Right renal pelvis (tissue), 4 donors: ENCODE data around the gene SCRN2. TPM values are rescaled to one million over a fixed set of nuclear protein-coding genes. Genes with fewer than 3 reads are reported as not detected.

Experiments
- DNase-seq, 4 donors: peaks; one replicate each; pipeline ENCODE4 v3.0.0-alpha.2; 2013; ENCODE audit warnings: low read depth in 4 of 4, low spot score in 3 of 4, missing footprints in 1 of 4
- polyA plus RNA-seq, 4 donors: library from polyadenylated mRNA; unstranded; fragments of 120-200 nt; gene quantifications; one replicate each; pipeline ENCODE4 v1.2.1, GENCODE V29; 2013; ENCODE audit not compliant: insufficient read length in 4 of 4

The SCRN2 gene
- polyA plus RNA-seq, 4 donors: 42.4 to 62.5 (median 60.2) TPM

DNA sequence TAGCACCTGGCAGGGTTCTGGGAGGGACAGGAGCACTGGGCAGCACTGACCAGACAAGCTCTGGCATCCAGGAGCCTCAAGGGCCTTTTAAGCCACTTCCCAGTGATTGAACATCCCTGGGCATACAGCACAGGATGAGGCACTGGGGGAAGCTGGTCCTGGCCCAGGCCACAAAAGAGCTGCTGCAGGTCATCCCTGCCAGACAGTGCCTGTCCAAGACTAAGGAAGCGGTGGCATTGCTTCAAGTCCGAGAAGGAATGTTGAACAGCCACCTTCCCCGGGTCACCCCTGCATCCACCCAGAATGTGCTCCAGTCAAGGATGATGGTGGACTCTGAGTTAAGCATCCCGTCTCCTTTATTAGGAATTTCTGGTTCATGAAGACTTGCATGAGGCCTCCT lies 18.3 kb downstream of the SCRN2 start:
- DNase-seq: no peak

DNA sequence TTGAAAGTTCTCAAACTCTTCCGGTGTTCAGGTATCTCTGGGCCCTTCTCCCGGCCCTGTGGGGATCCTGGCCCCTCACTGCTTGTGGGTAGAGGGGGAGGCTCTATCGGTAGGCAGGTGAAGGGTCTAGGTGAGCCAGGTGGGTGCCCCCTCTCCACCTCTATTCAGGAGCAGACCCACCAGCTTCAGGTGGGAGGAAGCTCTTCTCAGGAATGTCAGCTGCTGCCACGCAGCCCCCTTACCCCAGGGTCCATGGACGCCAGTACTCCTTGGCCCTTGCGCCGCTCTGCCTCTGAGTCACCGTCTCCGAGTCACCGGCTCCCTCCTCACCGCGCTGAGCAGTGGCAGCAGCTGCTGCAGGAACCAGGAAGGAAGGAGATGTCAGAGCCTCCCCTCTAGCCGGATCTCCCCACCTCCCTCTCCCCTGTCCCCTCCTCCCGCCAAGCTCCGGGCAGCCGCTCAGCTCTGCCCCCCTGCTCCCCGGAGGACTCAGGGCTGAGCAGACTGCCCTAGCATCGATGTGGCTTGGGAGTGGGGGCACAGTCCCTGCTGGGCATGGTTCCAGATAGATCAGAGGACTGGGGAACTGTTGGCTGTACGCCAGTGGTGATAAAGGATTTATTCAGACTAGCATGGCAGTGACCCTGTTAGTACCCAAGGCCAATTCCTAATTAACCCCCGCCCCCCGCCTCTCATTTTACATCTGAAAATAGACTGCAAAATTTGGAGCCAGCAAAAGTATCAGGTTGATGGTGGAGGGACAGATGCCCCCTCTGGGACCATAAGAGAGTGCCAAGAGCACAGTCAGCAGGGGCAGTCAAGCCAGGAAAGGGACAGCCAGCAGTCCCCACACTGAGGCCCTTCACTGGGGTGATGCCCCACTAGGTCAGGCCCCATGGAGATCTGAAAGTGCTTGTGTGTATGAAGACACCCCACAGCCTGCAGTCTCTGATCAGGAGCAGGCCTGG lies 19.4 kb downstream of the SCRN2 start, which contains the start of gene OSBPL7:
Gene OSBPL7, minus strand, starts transcription at position 371 of the 968 bp plus-strand sequence. CDS start 1,516 bp downstream, outside the sequence.
- peak in 2 of 4 donors; percentile 51 to 61 for DNase-seq

GRCh38 chr17:47821031-47821423 lies 20.0 kb downstream of the SCRN2 start:
- no peak for DNase-seq

GRCh38 chr17:47820033-47820789 lies 20.9 kb downstream of the SCRN2 start:
- no peak for DNase-seq

- no peak for DNase-seq
Observed at GRCh38 chr17:47819475-47819874, 21.6 kb downstream of the SCRN2 start.

DNA sequence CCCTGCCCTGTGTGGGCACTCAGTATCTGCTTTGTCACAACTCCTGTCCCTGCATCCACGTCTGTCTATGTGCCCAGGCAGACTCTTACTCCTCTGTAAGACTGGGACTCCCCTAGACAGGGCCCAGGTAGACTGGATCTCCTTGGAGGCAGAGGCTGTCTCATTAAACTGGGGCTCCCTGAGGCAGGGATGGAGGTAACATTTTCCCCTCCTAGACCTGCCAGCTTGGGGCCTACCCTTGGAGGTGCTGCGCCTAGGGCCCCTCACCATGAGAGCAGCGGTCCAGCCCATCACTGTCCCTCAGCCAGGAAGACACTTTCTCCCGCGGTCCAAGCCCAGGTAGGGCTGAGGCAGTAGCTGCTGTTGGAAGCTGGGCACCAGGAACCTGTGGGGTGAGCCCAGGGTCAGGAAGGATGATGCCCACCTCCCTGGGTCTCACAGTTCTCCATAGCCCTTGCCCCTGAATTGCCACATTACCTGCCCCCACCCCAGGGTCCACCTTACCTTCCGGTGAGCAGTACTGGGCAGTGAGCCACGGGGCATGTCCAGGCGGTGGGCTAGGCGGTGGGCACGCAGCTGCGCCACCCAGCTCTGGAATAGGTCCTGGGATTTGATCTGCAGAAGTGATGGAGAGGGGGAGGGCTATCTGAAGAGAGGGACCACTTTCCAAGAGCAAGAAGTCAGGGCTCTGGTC lies 22.9 kb downstream of the SCRN2 start:
- DNase-seq: no peak

GRCh38 chr17:47816947-47817346 lies 24.1 kb downstream of the SCRN2 start:
- no peak for DNase-seq

GRCh38 chr17:47816111-47816735 lies 24.9 kb downstream of the SCRN2 start:
- DNase-seq: no peak

DNA sequence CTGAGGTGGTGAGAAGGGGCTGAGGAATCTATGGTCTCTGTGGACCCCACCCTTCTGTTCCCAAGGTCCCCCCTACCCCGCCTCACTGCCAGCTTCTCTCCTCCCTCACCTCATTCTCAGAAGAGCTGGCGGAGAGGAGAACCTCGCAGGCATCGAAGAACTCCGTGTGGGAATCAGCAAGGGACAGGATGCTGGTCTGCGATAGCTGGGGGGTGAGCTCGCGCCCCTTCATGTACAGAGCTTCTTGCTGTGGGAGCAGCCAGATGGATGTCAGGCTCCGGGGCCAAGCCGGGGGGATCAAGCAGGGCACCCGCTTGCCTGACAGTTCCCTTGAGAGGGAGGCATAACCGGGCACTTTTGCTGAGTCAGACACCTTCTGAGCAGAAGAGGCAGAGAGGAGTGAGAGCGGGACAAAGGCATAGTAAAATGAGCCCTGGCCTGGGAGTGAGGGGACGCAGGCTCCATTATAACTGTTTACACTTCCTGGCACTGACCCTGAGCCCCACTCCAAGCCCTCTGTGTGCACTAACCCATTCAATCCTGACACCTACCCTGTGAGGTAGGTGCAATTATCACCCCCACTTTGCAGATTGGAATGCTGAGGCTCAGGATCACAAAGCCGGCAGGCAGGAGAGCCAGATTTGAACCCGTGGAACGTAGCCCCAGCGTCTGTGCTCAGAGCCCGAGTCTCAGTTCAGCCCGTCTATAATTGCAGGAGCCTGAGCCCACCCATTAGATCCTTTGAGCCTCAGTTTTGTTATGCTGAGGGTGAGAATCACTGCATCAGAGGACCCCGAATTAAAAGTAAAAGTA lies 25.8 kb downstream of the SCRN2 start:
- DNase-seq: no peak

- DNase-seq: no peak
Observed at GRCh38 chr17:47813512-47814031, 27.5 kb downstream of the SCRN2 start.

DNA sequence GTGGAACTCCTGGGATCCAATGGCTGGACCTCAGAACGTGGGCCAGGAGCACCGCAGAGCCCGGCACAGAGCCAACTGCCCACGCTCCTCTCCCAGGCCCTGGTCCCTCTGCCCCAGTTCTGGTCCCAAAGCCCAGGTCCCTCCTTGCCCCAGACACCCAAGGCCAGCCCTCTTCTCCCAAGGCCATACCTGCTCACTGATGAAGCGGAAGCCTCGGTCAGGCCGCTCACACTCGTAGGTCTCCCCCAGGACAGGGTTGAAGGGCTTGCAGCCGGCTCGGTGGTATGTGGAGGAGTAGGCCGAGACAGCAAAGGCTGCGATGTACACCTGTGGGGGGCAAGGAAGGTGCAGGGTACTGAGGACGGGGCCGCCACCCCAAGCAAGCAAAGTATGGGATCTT lies 28.0 kb downstream of the SCRN2 start:
- no peak for DNase-seq

GRCh38 chr17:47812146-47812920 lies 28.7 kb downstream of the SCRN2 start:
- DNase-seq: no peak

GRCh38 chr17:47811709-47812108 lies 29.4 kb downstream of the SCRN2 start:
- no peak for DNase-seq

DNA sequence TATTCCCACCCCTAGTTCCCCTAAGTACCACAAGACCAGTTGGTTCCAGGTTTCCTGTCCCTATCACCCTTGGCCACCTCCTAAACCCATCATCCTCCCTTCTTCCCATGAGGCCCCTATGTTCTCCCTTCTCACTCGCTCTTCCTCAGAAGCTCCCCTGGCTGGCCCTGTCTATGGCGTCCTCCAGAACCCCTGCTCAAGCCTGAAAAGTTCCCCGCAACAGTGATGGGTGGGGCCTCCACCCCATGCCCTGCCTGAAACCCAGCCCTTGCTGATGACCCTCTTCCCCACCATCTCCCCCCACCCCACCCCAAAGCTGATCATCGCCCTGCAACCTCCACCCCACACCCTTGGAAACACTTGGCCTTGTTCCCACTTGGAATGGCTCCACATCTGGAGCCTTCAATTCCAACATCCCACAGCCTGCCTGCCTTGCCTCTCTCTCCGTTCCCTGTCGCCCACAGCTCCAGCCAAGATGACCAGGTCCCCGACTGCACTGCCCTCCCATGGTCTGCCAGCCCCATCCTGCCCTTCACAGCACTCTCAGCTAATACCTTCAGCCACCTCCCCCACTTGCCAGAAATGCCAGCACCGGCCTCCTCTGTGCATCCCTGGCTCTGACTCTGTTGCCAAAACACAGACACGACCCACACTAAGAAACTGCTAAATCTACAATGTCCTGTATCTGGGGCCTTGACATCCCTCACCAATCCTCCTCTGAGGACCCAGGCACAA lies 30.0 kb downstream of the SCRN2 start:
- DNase-seq: no peak

GRCh38 chr17:47810200-47810821 lies 30.8 kb downstream of the SCRN2 start:
- DNase-seq: no peak

DNA sequence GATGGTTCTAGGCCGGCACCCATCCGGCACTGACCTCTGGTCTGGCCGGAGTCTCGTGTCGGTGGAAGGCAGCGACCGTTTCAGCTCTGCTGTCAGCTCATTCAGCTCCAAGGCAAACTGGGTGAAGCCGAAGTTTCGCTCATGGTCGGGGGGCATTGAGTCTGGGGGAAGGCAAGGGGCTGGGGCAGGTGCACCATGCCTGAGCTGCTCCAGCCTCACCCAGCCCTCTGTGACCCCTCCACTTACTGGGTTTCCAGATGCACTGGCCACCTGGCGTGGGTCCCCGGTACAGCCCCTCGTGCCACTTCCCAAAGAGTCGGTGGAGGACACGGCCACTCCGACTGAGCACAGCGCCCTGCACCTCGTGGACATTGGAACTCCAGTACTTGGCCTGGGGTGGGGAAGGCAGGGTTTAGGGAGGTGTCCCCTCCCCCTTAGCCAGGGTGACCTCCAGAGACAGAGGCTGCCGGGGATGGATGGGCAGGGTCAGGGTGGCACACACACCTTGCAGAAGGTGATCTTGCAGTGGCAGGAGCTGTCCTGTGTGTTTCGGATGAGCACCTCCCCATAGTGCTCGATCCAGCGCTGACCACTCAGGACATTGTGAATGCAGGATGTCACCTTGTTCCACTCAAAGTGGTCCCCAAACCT lies 32.1 kb downstream of the SCRN2 start:
- DNase-seq: no peak
